Sigmoid colon (tissue), 7 donors: ENCODE measurements around the gene VCX2. TPM values are rescaled to one million over a fixed set of nuclear protein-coding genes. Genes with fewer than 3 reads are reported as not detected.
"Not testable (repeated sequence)": the region's sequence is repeated elsewhere in the genome, so short reads cannot be mapped to it uniquely, and the experiment has no call there.

Source experiments
- DNase-seq: peaks from one replicate; pipeline ENCODE4 v3.0.0-alpha.2; 2019
- H3K27ac ChIP-seq, 4 donors: fragments of 200-600 bp; sonication (generic); one replicate each; pipeline ENCODE4 v1.5.1; 2016 to 2019; ENCODE audit warnings: mild to moderate bottlenecking in 1 of 4
- H3K27me3 ChIP-seq, 3 donors: fragments of 200-600 bp; sonication (generic); one replicate each; pipeline ENCODE4 v1.5.1; 2019; ENCODE audit warnings: mild to moderate bottlenecking in 1 of 3
- H3K36me3 ChIP-seq, 4 donors: fragments of 200-600 bp; sonication (generic); one replicate each; pipeline ENCODE4 v1.5.1; 2016 to 2019
- H3K4me1 ChIP-seq, 4 donors: fragments of 200-600 bp; sonication (generic); one replicate each; pipeline ENCODE4 v1.5.1; 2017 to 2019
- H3K4me3 ChIP-seq, 4 donors: fragments of 200-600 bp; sonication (generic); one replicate each; pipeline ENCODE4 v1.5.1; 2017 to 2019; ENCODE audit warnings: mild to moderate bottlenecking in 2 of 4, moderate library complexity in 1 of 4
- H3K9me3 ChIP-seq, 4 donors: fragments of 200-600 bp in 3 of 4; sonication (generic) in 3 of 4; one replicate each; pipeline versions ENCODE4 v1.5.1 to v1.6.1; 2013 to 2019
- CTCF ChIP-seq, 4 experiments: fragments of 450-650 bp in 3 of 4; fragments of 200-600 bp in 1 of 4; IDR thresholded peaks; one replicate each; pipeline ENCODE4 v1.5.1; 2016 to 2019; ENCODE audit warnings: antibody characterized with exemption in 4 of 4, mild to moderate bottlenecking in 3 of 4, moderate library complexity in 2 of 4
- EP300 ChIP-seq, 4 donors: sonication (generic); formaldehyde crosslinking; IDR thresholded peaks; one replicate each; pipeline ENCODE4 v1.6.1; 2017; ENCODE audit warnings: antibody characterized with exemption in 4 of 4
- POLR2A ChIP-seq, 2 donors: fragments of 450-650 bp; IDR thresholded peaks; one replicate each; pipeline ENCODE4 v1.6.1; 2016; ENCODE audit warnings: antibody characterized with exemption in 2 of 2, mild to moderate bottlenecking in 2 of 2, moderate library complexity in 2 of 2
- POLR2AphosphoS5 ChIP-seq, 4 donors: sonication (generic); formaldehyde crosslinking; IDR thresholded peaks; one replicate each; pipeline ENCODE4 v1.6.1; 2017; ENCODE audit warnings: antibody characterized with exemption in 4 of 4
- WGBS, 2 donors: extraction: QIAGEN DNeasy Blood & Tissue Kit; methylation state at CpG; one replicate each; pipeline ENCODE4 v1.1.7; 2013; 5-methylcytosine and 5-hydroxymethylcytosine counted together
- intact Hi-C: fragments of 100-400 bp; cut with DNase I; formaldehyde crosslinking; loops from one replicate; pipeline ENCODE4 v1.15.1; 2023
- polyA plus RNA-seq, 3 donors: library from polyadenylated mRNA; stranded (reverse); fragments of 200-250 nt; gene quantifications; one replicate each; pipeline ENCODE4 v1.2.3, GENCODE V29; 2013
- small RNA-seq, 3 donors: library from RNA; depleted of rRNA; stranded (forward); fragments of <200 nt; gene quantifications; one replicate each; pipeline ENCODE3, GENCODE V24; 2016
- total RNA-seq, 4 donors: library from RNA; depleted of rRNA; stranded (reverse); fragments of >200 nt; gene quantifications; one replicate each; pipeline ENCODE4 v1.1.0, GENCODE V29; 2016
- donor health status: healthy with polysubstance abuse.
- donor health status: Bipolar disorder and iron deficiency.
- donor health status: healthy.

Gene VCX2
- total and polyA plus RNA-seq, 7 donors, result not detected

GRCh38 chrX:8126092-8126491, 45.0 kb downstream of the VCX2 start:
- TF ChIP-seq CTCF (IDR thresholded peaks at IDR 0.05), result no peak
- no peak for TF ChIP-seq POLR2AphosphoS5 (IDR thresholded peaks at IDR 0.05)
- TF ChIP-seq EP300 (IDR thresholded peaks at IDR 0.05), result no peak
- no peak for TF ChIP-seq POLR2A (IDR thresholded peaks at IDR 0.05)
- no peak for DNase-seq
- H3K36me3 ChIP-seq, result no peaks in the 10 kb centered on the region
- H3K27ac ChIP-seq, result no peak overlapping the region
- no peaks in the 10 kb centered on the region for H3K4me1 ChIP-seq
- intact Hi-C loops, result no loop called here
- no peaks in the 10 kb centered on the region for H3K27me3 ChIP-seq
- no peak overlapping the region for H3K4me3 ChIP-seq
- H3K9me3 ChIP-seq, result no peaks in the 10 kb centered on the region
- WGBS, 2 donors, result 88 to 90% methylated on average over 1 of the region's 1 CpG

- no peak overlapping the region for H3K4me3 ChIP-seq
Measured at GRCh38 chrX:8125566-8125965, 45.5 kb downstream of the VCX2 start.

GRCh38 chrX:8122538-8122937, 48.5 kb downstream of the VCX2 start:
- no peak overlapping the region for H3K27ac ChIP-seq
- DNase-seq, result no peak
- intact Hi-C loops, result no loop called here
- H3K4me3 ChIP-seq, result no peak overlapping the region
- H3K4me1 ChIP-seq, result no peaks in the 10 kb centered on the region
- WGBS, 2 donors, result 92 to 94% methylated on average over 6 of the region's 6 CpGs
- TF ChIP-seq EP300 (IDR thresholded peaks at IDR 0.05), result no peak
- no peak for TF ChIP-seq POLR2A (IDR thresholded peaks at IDR 0.05)
- TF ChIP-seq POLR2AphosphoS5 (IDR thresholded peaks at IDR 0.05), result no peak
- TF ChIP-seq CTCF (IDR thresholded peaks at IDR 0.05), result no peak
- peaks cover 0 to 4% (median 0%) of the 10 kb centered on the region in 4 donors for H3K9me3 ChIP-seq
- H3K36me3 ChIP-seq, result no peaks in the 10 kb centered on the region
- no peaks in the 10 kb centered on the region for H3K27me3 ChIP-seq

More at GRCh38 chrX:8125566-8125965, 45.5 kb downstream of the VCX2 start:
- TF ChIP-seq EP300 (IDR thresholded peaks at IDR 0.05) (no peak), CTCF (IDR thresholded peaks at IDR 0.05) (no peak), POLR2A (IDR thresholded peaks at IDR 0.05) (no peak), POLR2AphosphoS5 (IDR thresholded peaks at IDR 0.05) (no peak)
- DNase-seq, result no peak
- H3K9me3 ChIP-seq, result no peaks in the 10 kb centered on the region
- H3K27ac ChIP-seq, result no peak overlapping the region
- intact Hi-C loops, result no loop called here
- H3K36me3 ChIP-seq, result no peaks in the 10 kb centered on the region
- H3K4me1 ChIP-seq, result no peaks in the 10 kb centered on the region
- WGBS, 2 donors, result 89 to 90% methylated on average over 6 of the region's 6 CpGs
- H3K27me3 ChIP-seq, result no peaks in the 10 kb centered on the region

GRCh38 chrX:8121391-8121790, 49.7 kb downstream of the VCX2 start:
- 95 to 96% methylated on average over 23 of the region's 23 CpGs for WGBS, 2 donors
- H3K4me3 ChIP-seq, H3K4me1 ChIP-seq, DNase-seq, H3K27me3 ChIP-seq, H3K36me3 ChIP-seq, intact Hi-C loops, H3K27ac ChIP-seq, H3K9me3 ChIP-seq: not testable (repeated sequence)

Small RNA genes lying within 50 kb of the gene (small RNA-seq; reads per million reads assigned to genes)
- 0 reads per million in 3 donors for gene MIR651

Other genes with a start within 250 kb of the VCX2 start
- 10 to 100 TPM in 1 of 4 donors, 1 to 10 TPM in 3; 1.9 to 13.0 (median 7.0) TPM for gene PNPLA4, start 243.9 kb downstream of the VCX2 start, total RNA-seq
- 10 to 100 TPM; 10.4 to 27.0 (median 24.5) TPM for gene PNPLA4, start 243.9 kb downstream of the VCX2 start, polyA plus RNA-seq